NCI-H2081 treated with DMSO at 0.1 percent for 48 hours (cell line): ENCODE data around the gene NUP98.

Experiments
- DNase-seq: peaks from one replicate; lab custom pipeline; 2025; lab: John Stamatoyannopoulos, UW

Gene NUP98

GRCh38 chr11:3797329-3798090 lies at the start of gene NUP98:
TSS of gene NUP98 (minus strand) at chr11:3797554. CDS start at chr11:3782117, 15,437 bp downstream.
- DNase-seq, result peak; percentile 96

GRCh38 chr11:3845670-3846069 lies 48.3 kb upstream of the NUP98 start:
- DNase-seq, result no peak

GRCh38 chr11:3845246-3845645 lies 47.9 kb upstream of the NUP98 start:
- no peak for DNase-seq

- no peak for DNase-seq
Measured at GRCh38 chr11:3843326-3843725, 46.0 kb upstream of the NUP98 start.

GRCh38 chr11:3841426-3842350 lies 44.3 kb upstream of the NUP98 start:
- peak; percentile 30 for DNase-seq

GRCh38 chr11:3840870-3841425 lies 43.6 kb upstream of the NUP98 start, which contains the start of gene RHOG:
TSS of gene RHOG (minus strand) at chr11:3840959. CDS start at chr11:3828138, 12,821 bp downstream.
- DNase-seq, result no peak

GRCh38 chr11:3840004-3840869 lies 42.9 kb upstream of the NUP98 start:
- no peak for DNase-seq

GRCh38 chr11:3838504-3838903 lies 41.1 kb upstream of the NUP98 start:
- DNase-seq, result no peak

GRCh38 chr11:3837793-3838192 lies 40.4 kb upstream of the NUP98 start:
- no peak for DNase-seq

- DNase-seq, result no peak
Measured at GRCh38 chr11:3836903-3837302, 39.5 kb upstream of the NUP98 start.

GRCh38 chr11:3835751-3836150 lies 38.4 kb upstream of the NUP98 start:
- DNase-seq, result no peak

GRCh38 chr11:3834664-3835461 lies 37.5 kb upstream of the NUP98 start:
- DNase-seq, result no peak

GRCh38 chr11:3834349-3834663 lies 37.0 kb upstream of the NUP98 start:
- DNase-seq, result no peak

GRCh38 chr11:3833449-3833848 lies 36.1 kb upstream of the NUP98 start:
- no peak for DNase-seq

- no peak for DNase-seq
Measured at GRCh38 chr11:3832816-3833215, 35.5 kb upstream of the NUP98 start.

- no peak for DNase-seq
Measured at GRCh38 chr11:3831378-3832239, 34.3 kb upstream of the NUP98 start.

GRCh38 chr11:3830730-3831129 lies 33.4 kb upstream of the NUP98 start:
- no peak for DNase-seq

GRCh38 chr11:3830088-3830487 lies 32.7 kb upstream of the NUP98 start:
- DNase-seq, result no peak

GRCh38 chr11:3827434-3828186 lies 30.3 kb upstream of the NUP98 start:
- no peak for DNase-seq
